Left lung (tissue), 10 donors: ENCODE data around the gene UBL4B. TPM values are rescaled to one million over a fixed set of nuclear protein-coding genes. Genes with fewer than 3 reads are reported as not detected.

Source experiments
- ATAC-seq: fragments of 200-7000 bp; cut with Tn5 transposase; one replicate; pipeline ENCODE4 v1.9.1; 2020; ENCODE audit warnings: moderate library complexity
- DNase-seq, 4 donors: peaks; one replicate each; pipeline ENCODE4 v3.0.0-alpha.2; 2013 to 2020
- H3K27ac ChIP-seq, 2 donors: fragments of 200-600 bp; sonication (generic) in 1 of 2; one replicate each; pipeline versions ENCODE4 v1.5.0 to v1.8.0; 2020 to 2021
- H3K27me3 ChIP-seq, 2 donors: fragments of 200-600 bp; sonication (generic) in 1 of 2; one replicate each; pipeline versions ENCODE4 v1.5.0 to v1.8.0; 2020 to 2021
- H3K36me3 ChIP-seq, 2 donors: fragments of 200-600 bp; sonication (generic) in 1 of 2; one replicate each; pipeline versions ENCODE4 v1.5.0 to v1.8.0; 2020 to 2021
- H3K4me1 ChIP-seq, 2 donors: fragments of 200-600 bp; one replicate each; pipeline ENCODE4 v1.8.0; 2021
- H3K4me3 ChIP-seq, 2 donors: fragments of 200-600 bp; sonication (generic) in 1 of 2; one replicate each; pipeline versions ENCODE4 v1.5.0 to v1.8.0; 2020 to 2021; ENCODE audit warnings: mild to moderate bottlenecking in 1 of 2
- H3K9me3 ChIP-seq, 2 donors: fragments of 200-600 bp; sonication (generic) in 1 of 2; one replicate each; pipeline versions ENCODE4 v1.5.0 to v1.8.0; 2020 to 2021
- CTCF ChIP-seq, 2 donors: fragments of 200-600 bp; sonication (generic) in 1 of 2; IDR thresholded peaks; one replicate each; pipeline versions ENCODE4 v1.5.0 to v1.8.0; 2021; ENCODE audit warnings: antibody characterized with exemption in 2 of 2
- intact Hi-C, 2 donors: fragments of 100-400 bp; cut with DNase I; formaldehyde crosslinking; loops; one replicate each; pipeline versions ENCODE4 v1.11.2 to v1.14.2; 2022
- polyA plus RNA-seq, 6 donors: library from polyadenylated mRNA; unstranded; fragments of 120-200 nt; gene quantifications; one replicate each; pipeline ENCODE4 v1.2.1, GENCODE V29; 2013; ENCODE audit not compliant: insufficient read length in 6 of 6
- total RNA-seq, 2 donors: library from RNA; stranded (reverse); fragmentation: NEBNext Ultra II Directional; extraction: Animal tissue kit (Norgen Biotek cat#: 25700); gene quantifications; one replicate each; pipeline ENCODE4 v1.2.1, GENCODE V29; 2021
- donor health status: DM: no; HTN: yes; CAD: no.
- donor health status: DM: no; HTN: no; CAD: no.

Gene UBL4B
- total and polyA plus RNA-seq, 8 donors, result not detected

DNA sequence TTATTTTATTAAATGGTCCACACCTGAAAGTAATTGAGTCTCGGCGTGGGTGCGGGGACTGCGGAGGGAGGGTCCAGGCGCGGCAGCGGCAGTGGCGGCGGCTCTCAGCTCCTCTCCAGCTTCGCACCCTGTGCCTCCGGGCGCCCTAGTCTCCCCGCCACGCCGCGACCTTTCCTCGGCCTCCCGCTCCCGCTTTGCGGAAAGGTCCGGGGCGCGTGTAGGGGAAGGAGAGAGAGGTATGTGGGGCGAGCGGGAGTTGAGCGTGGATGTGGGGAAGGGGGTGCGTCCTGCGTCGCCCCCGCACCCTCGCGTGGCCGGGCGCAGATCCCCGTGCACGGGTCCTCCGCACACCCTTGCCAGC, 28.4 kb upstream of the UBL4B start:
- ATAC-seq (peak; percentile 40), DNase-seq (no peak)
- no peaks in the 10 kb centered on the region for H3K36me3 ChIP-seq
- peaks cover 0 to 21% of the 10 kb centered on the region in 2 donors for H3K4me1 ChIP-seq
- intact Hi-C loops, result no loop called here
- H3K27me3 ChIP-seq, result peaks cover 7 to 59% of the 10 kb centered on the region in 2 donors
- no peaks in the 10 kb centered on the region for H3K9me3 ChIP-seq
- no peak for TF ChIP-seq CTCF (IDR thresholded peaks at IDR 0.05)
- peak overlapping the region in 1 of 2 donors; percentile 58 for H3K27ac ChIP-seq
- peak overlapping the region; percentile 47 to 54 for H3K4me3 ChIP-seq

GRCh38 chr1:110084227-110085078, 27.8 kb upstream of the UBL4B start:
- intact Hi-C loops, result no loop called here
- H3K36me3 ChIP-seq, result no peaks in the 10 kb centered on the region
- H3K27me3 ChIP-seq, result peaks cover 7 to 59% of the 10 kb centered on the region in 2 donors
- H3K4me3 ChIP-seq, result peak overlapping the region; percentile 47 to 54
- no peak for TF ChIP-seq CTCF (IDR thresholded peaks at IDR 0.05)
- H3K9me3 ChIP-seq, result no peaks in the 10 kb centered on the region
- peak in 3 of 4 donors; percentile 55 to 88 (median 73) for DNase-seq
- H3K4me1 ChIP-seq, result peaks cover 0 to 21% of the 10 kb centered on the region in 2 donors
- H3K27ac ChIP-seq, result peak overlapping the region; percentile 22 to 58
- ATAC-seq, result peak; percentile 87

DNA sequence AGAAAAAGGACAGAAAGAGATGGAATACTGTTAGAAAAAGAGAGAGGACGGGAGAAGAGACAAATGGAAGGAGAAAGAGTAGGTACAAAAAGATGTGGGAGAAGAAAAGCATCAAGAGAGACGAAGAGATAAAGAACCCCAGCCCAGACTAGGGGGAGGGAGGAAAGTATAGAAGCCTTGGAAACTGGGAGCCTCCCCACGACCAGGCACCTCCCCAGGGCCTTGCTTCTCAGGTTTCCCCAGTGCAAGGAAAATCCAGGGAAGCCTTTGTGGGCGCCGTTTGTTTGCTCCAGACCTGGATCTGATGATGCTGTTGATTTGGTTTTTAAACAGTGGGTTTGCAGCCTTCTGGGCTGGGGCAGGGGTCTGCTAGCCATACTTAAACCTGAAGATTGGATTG, 26.6 kb upstream of the UBL4B start:
- ATAC-seq (no peak), DNase-seq (no peak)
- Histone ChIP-seq H3K9me3 (no peaks in the 10 kb centered on the region), H3K27ac (no peak overlapping the region), H3K36me3 (no peaks in the 10 kb centered on the region), H3K4me3 (no peak overlapping the region), H3K4me1 (peaks cover 0 to 21% of the 10 kb centered on the region in 2 donors), H3K27me3 (peaks cover 7 to 59% of the 10 kb centered on the region in 2 donors)
- intact Hi-C loops, result no loop called here
- no peak for TF ChIP-seq CTCF (IDR thresholded peaks at IDR 0.05)

- intact Hi-C loops, result no loop called here
- no peaks in the 10 kb centered on the region for H3K9me3 ChIP-seq
- TF ChIP-seq CTCF (IDR thresholded peaks at IDR 0.05), result no peak
- H3K27ac ChIP-seq, result no peak overlapping the region
- no peak overlapping the region for H3K4me3 ChIP-seq
- peaks cover 7 to 57% of the 10 kb centered on the region in 2 donors for H3K27me3 ChIP-seq
- H3K36me3 ChIP-seq, result no peaks in the 10 kb centered on the region
- DNase-seq, result no peak
- no peak for ATAC-seq
- H3K4me1 ChIP-seq, result peaks cover 0 to 21% of the 10 kb centered on the region in 2 donors
These were observed 25.3 kb upstream of the UBL4B start for GRCh38 chr1:110086961-110087360.

- Histone ChIP-seq H3K27ac (no peak overlapping the region), H3K27me3 (peaks cover 7 to 46% of the 10 kb centered on the region in 2 donors), H3K4me3 (no peak overlapping the region), H3K9me3 (no peaks in the 10 kb centered on the region), H3K4me1 (peaks cover 0 to 21% of the 10 kb centered on the region in 2 donors), H3K36me3 (no peaks in the 10 kb centered on the region)
- peak; percentile 63 to 72 for TF ChIP-seq CTCF (IDR thresholded peaks at IDR 0.05)
- intact Hi-C loops, result no loop called here
- ATAC-seq (peak; percentile 76), DNase-seq (peak in 1 of 4 donors; percentile 39)
These were observed 24.2 kb upstream of the UBL4B start for GRCh38 chr1:110087812-110088738.
